ENCODE results near the gene FADS3.
A peak's percentile ranks its signal among the peaks of the same experiment; 100 is the strongest.

FADS3 gene

GRCh38 chr11:61891331-61892084 is at the start of gene FADS3:
Gene FADS3, minus strand, starts transcription at chr11:61891545. Its CDS starts 164 bp downstream, at chr11:61891381.
- peak; percentile 72 for DNase-seq (ENCODE audit: low read depth)

- no peak for DNase-seq (ENCODE audit: low read depth)
Observed at GRCh38 chr11:61940466-61940865, 49.1 kb upstream of the FADS3 start.

- no peak for DNase-seq (ENCODE audit: low read depth)
Observed at GRCh38 chr11:61935861-61936260, 44.5 kb upstream of the FADS3 start.

GRCh38 chr11:61930933-61931332 is 39.6 kb upstream of the FADS3 start:
- no peak for DNase-seq (ENCODE audit: low read depth)

- DNase-seq (ENCODE audit: low read depth): no peak
Observed at GRCh38 chr11:61928606-61929005, 37.3 kb upstream of the FADS3 start.

- DNase-seq (ENCODE audit: low read depth): no peak
Observed at GRCh38 chr11:61927501-61927900, 36.2 kb upstream of the FADS3 start.

GRCh38 chr11:61926235-61926634 is 34.9 kb upstream of the FADS3 start:
- no peak for DNase-seq (ENCODE audit: low read depth)

- no peak for DNase-seq (ENCODE audit: low read depth)
Observed at GRCh38 chr11:61925736-61926135, 34.4 kb upstream of the FADS3 start.

- DNase-seq (ENCODE audit: low read depth): no peak
Observed at GRCh38 chr11:61924064-61924455, 32.7 kb upstream of the FADS3 start.

GRCh38 chr11:61923166-61924063 is 32.1 kb upstream of the FADS3 start:
- no peak for DNase-seq (ENCODE audit: low read depth)

GRCh38 chr11:61922539-61922938 is 31.2 kb upstream of the FADS3 start:
- DNase-seq (ENCODE audit: low read depth): no peak

GRCh38 chr11:61921446-61921845 is 30.1 kb upstream of the FADS3 start:
- no peak for DNase-seq (ENCODE audit: low read depth)

- DNase-seq (ENCODE audit: low read depth): no peak
Observed at GRCh38 chr11:61919705-61920631, 28.6 kb upstream of the FADS3 start.

- DNase-seq (ENCODE audit: low read depth): no peak
Observed at GRCh38 chr11:61918938-61919704, 27.8 kb upstream of the FADS3 start.

GRCh38 chr11:61918251-61918937 is 27.0 kb upstream of the FADS3 start:
- no peak for DNase-seq (ENCODE audit: low read depth)

- DNase-seq (ENCODE audit: low read depth): no peak
Observed at GRCh38 chr11:61917334-61918109, 26.2 kb upstream of the FADS3 start, which contains the start of gene RAB3IL1. Gene RAB3IL1, minus strand, starts transcription at chr11:61917566. Its CDS starts 199 bp downstream, at chr11:61917367.

- no peak for DNase-seq (ENCODE audit: low read depth)
Observed at GRCh38 chr11:61916737-61917333, 25.5 kb upstream of the FADS3 start.

- DNase-seq (ENCODE audit: low read depth): no peak
Observed at GRCh38 chr11:61914471-61915171, 23.3 kb upstream of the FADS3 start.

All from T-helper 22 cell (primary cell).